Panc1 (cell line): ENCODE results near the gene WDR7.

Experiments used
- POLR2AphosphoS5 ChIP-seq: IDR thresholded peaks from 2 replicates; pipeline ENCODE4 v1.6.1; 2012; ENCODE audit warnings: mild to moderate bottlenecking, low read depth, low read length, moderate library complexity
- TF ChIP-seq, protein P1 (sequence below): fragments of 450-650 bp; IDR thresholded peaks from 2 replicates; pipeline ENCODE4 v1.5.1; 2017; ENCODE audit warnings: mild to moderate bottlenecking

- TF ChIP-seq, protein P1, sequence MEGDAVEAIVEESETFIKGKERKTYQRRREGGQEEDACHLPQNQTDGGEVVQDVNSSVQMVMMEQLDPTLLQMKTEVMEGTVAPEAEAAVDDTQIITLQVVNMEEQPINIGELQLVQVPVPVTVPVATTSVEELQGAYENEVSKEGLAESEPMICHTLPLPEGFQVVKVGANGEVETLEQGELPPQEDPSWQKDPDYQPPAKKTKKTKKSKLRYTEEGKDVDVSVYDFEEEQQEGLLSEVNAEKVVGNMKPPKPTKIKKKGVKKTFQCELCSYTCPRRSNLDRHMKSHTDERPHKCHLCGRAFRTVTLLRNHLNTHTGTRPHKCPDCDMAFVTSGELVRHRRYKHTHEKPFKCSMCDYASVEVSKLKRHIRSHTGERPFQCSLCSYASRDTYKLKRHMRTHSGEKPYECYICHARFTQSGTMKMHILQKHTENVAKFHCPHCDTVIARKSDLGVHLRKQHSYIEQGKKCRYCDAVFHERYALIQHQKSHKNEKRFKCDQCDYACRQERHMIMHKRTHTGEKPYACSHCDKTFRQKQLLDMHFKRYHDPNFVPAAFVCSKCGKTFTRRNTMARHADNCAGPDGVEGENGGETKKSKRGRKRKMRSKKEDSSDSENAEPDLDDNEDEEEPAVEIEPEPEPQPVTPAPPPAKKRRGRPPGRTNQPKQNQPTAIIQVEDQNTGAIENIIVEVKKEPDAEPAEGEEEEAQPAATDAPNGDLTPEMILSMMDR: no peak
- no peak for TF ChIP-seq POLR2AphosphoS5
Measured at GRCh38 chr18:57083485-57083884, 432.3 kb downstream of the WDR7 start.
